Memory B cell (primary cell): ENCODE data around the gene RRM1.

Experiments used
- ATAC-seq: fragments of 150-1000 bp; cut with Tn5 transposase; 2 replicates; pipeline ENCODE4 v1.10.0; 2021; ENCODE audit warnings: low read depth, mild to moderate bottlenecking, moderate library complexity
- DNase-seq, 2 donors: peaks; one replicate each; pipeline ENCODE4 v3.0.0; 2022; ENCODE audit warnings: low spot score in 2 of 2
- H3K27ac Mint-ChIP-seq: one replicate; pipeline ENCODE4 v1.8.0; 2022; ENCODE audit warnings: mild to moderate bottlenecking, moderate library complexity, mixed read lengths
- H3K27me3 Mint-ChIP-seq: one replicate; pipeline ENCODE4 v1.8.0; 2022; ENCODE audit warnings: mixed read lengths
- H3K36me3 Mint-ChIP-seq: one replicate; pipeline ENCODE4 v1.8.0; 2022; ENCODE audit warnings: mild to moderate bottlenecking, mixed read lengths
- H3K4me1 Mint-ChIP-seq: one replicate; pipeline ENCODE4 v1.8.0; 2022; ENCODE audit warnings: mixed read lengths
- H3K4me3 Mint-ChIP-seq: one replicate; pipeline ENCODE4 v1.8.0; 2022; ENCODE audit warnings: mild to moderate bottlenecking, moderate library complexity, mixed read lengths
- H3K9me3 Mint-ChIP-seq: one replicate; pipeline ENCODE4 v1.8.0; 2022; ENCODE audit warnings: mixed read lengths

Gene RRM1

DNA sequence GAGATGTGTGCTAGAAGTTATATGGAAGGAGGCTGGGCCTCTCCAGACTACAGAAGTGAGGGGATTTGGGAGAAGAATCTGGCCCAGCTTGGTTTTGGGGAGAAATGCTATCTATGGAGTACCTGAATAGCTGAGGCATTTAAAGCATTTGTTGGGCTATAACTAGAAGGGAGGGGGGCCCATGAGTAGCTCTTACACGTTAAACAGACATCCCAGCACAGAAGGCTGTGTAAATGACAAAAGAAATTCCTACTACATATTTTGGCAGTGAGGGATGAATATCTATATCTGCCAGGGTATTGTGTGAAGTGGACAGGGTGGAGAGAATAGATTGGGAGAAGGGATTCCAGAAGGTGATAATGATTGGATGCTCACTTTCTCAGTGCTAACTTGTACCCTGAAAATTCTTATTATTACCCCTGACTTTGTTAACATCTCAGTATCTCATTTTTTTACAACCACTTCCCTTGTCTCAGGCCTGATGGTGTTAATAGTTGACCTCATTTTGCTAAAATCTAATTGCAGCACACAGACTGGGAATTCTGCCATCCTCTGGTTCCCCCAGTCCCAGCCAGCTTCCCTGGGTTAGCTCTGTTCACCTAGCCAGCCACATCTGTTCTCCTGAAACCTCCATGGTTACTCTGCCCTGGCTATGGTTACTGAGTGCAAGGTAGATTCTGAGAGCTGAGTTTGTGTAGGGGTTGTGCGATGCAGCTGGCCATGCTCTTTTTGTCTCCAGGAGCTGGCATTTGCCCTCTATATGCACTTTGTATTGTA is 28.8 kb upstream of the RRM1 start:
- Mint-ChIP-seq H3K36me3 (peaks cover 3% of the 10 kb centered on the region), H3K9me3 (no peaks in the 10 kb centered on the region), H3K27me3 (no peaks in the 10 kb centered on the region), H3K27ac (peak overlapping the region; percentile 35), H3K4me3 (no peak overlapping the region), H3K4me1 (peaks cover 26% of the 10 kb centered on the region)
- no peak for DNase-seq
- no peak for ATAC-seq

DNA sequence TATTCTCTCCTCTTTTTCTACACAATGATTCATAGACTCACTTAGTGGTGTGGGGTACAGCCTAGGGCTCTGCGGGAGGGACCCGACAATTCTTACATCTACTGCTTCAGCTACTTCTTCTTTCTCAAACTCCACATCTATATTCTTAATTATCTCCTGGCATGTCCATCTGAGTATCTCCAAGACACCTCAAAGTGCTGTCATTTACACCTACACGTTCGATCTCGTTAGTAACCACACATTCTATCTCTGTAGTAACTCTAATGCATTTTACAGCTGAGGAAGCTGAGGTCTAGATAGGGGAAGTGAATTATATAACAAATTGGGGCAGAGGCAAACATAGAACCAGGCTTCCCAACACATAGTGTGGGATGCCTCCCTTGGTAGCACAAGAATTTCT is 27.7 kb upstream of the RRM1 start:
- DNase-seq (no peak), ATAC-seq (peak; percentile 93)
- no peaks in the 10 kb centered on the region for H3K9me3 Mint-ChIP-seq
- peaks cover 5% of the 10 kb centered on the region for H3K36me3 Mint-ChIP-seq
- H3K4me1 Mint-ChIP-seq, result peaks cover 26% of the 10 kb centered on the region
- H3K4me3 Mint-ChIP-seq, result no peak overlapping the region
- peak overlapping the region; percentile 62 for H3K27ac Mint-ChIP-seq
- no peaks in the 10 kb centered on the region for H3K27me3 Mint-ChIP-seq

DNA sequence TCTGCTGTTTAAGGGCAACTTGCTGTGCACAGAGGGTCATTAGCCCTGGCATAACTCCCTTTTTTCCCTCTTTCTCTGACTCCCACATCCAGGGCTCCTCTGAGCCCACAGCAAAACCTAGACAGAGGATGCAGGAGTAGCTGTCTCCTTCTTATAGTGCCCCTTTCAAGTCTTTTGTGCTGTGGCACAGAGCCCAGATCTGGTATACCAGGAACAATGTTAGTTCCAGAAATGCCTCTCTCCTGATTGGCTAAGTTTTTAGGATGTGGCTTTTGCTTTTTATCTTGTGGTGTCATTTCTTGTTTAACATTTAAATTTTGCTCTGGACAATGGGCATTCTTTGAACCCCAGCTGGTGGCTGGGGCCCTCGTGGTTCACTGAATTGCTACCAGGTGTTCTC is 25.6 kb upstream of the RRM1 start:
- H3K27me3 Mint-ChIP-seq, result no peaks in the 10 kb centered on the region
- ATAC-seq (no peak), DNase-seq (no peak)
- H3K4me1 Mint-ChIP-seq, result peaks cover 30% of the 10 kb centered on the region
- no peaks in the 10 kb centered on the region for H3K9me3 Mint-ChIP-seq
- H3K36me3 Mint-ChIP-seq, result peaks cover 10% of the 10 kb centered on the region
- no peak overlapping the region for H3K4me3 Mint-ChIP-seq
- peak overlapping the region; percentile 72 for H3K27ac Mint-ChIP-seq

DNA sequence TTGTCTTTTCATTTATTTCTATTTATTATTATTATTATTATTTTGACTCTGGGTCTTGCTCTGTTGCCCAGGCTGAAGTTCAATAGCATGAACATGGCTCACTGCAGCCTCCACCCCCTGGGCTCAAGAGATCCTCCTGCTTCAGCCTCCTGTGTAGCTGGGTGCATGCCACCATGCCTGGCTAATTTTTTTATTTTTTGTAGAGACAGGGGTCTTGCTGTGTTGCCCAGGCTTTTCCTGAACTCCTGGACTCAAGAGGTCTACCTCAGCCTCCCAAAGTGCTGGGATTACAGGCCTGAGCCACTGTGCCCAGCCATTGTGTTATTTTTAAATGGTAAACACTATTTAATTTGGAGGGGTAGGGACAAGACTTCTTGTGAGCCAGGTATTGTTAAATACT is 23.3 kb upstream of the RRM1 start:
- H3K9me3 Mint-ChIP-seq, result no peaks in the 10 kb centered on the region
- H3K4me1 Mint-ChIP-seq, result peaks cover 25% of the 10 kb centered on the region
- H3K4me3 Mint-ChIP-seq, result no peak overlapping the region
- ATAC-seq (no peak), DNase-seq (no peak)
- H3K36me3 Mint-ChIP-seq, result peaks cover 15% of the 10 kb centered on the region
- H3K27me3 Mint-ChIP-seq, result no peaks in the 10 kb centered on the region
- H3K27ac Mint-ChIP-seq, result peak overlapping the region; percentile 48

DNA sequence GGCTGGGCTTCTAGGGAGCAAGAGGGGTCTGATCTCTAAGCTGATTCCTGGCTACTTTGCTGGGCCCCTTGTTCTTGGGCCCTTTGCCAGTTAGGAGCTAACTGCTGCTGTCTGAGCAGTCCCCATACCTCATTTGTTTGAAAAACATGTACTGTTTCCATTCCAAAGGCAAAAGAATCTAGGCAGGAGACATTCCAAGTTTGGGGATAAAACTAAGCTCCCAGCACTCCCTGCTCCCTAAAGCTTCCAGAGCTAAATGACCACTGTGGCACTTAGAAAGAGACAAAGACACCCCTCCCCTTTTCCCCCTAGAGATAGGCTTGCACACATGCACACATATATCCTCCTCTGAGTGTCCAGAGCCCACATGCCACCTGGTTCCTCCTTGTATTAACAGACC is 22.7 kb upstream of the RRM1 start:
- no peak for ATAC-seq
- Mint-ChIP-seq H3K36me3 (peaks cover 15% of the 10 kb centered on the region), H3K9me3 (no peaks in the 10 kb centered on the region), H3K27ac (no peak overlapping the region), H3K4me1 (peaks cover 19% of the 10 kb centered on the region), H3K27me3 (no peaks in the 10 kb centered on the region), H3K4me3 (no peak overlapping the region)
- no peak for DNase-seq

DNA sequence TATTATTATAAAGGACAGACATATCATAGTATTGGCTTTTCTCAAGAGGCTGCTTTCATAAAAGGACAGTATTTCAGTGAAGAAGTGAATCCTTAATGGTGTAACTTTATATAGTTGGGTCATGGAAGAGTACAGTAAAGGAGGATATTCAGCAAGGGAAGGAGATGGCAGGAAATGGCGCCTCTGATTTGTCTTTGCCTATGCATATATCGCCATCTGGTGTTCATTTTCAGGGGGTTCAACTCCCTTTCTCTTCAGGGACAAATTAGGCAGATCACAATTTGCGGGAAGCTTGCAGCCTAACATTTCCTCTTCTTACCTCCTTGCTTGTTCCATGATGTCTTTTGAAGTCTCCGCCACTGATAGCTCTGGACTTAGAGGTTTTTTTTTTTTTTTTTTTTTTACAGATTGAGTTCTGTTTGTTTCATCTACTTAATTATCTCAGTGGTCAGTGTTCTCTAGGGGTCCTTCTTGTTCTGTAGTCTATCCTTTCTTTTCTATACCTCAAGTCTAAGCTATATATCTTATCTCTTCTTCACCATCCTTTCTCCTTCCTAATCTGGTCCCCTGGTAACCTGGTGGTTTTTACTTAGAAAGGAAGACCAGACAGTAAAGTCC is 21.8 kb upstream of the RRM1 start:
- no peak overlapping the region for H3K4me3 Mint-ChIP-seq
- peaks cover 14% of the 10 kb centered on the region for H3K4me1 Mint-ChIP-seq
- H3K36me3 Mint-ChIP-seq, result peaks cover 15% of the 10 kb centered on the region
- H3K27me3 Mint-ChIP-seq, result no peaks in the 10 kb centered on the region
- ATAC-seq, result peak; percentile 92
- peak; percentile 28 to 70 for DNase-seq
- H3K27ac Mint-ChIP-seq, result peak overlapping the region; percentile 8
- no peaks in the 10 kb centered on the region for H3K9me3 Mint-ChIP-seq

DNA sequence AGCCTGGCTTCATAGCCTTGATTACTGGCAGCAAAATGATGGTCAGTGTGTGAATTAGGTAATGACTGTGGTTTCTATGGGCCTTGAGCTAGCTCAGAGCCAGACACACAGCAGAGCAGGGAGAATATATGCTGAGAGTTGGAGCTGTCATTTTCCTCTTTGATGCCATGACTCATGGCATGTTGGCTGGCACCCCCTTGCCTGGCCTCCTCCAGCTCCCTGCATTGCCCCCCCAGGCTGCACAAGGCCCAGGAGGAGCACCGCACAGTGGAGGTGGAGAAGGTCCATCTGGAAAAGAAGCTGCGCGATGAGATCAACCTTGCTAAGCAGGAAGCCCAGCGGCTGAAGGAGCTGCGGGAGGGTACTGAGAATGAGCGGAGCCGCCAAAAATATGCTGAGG is 20.3 kb upstream of the RRM1 start:
- Mint-ChIP-seq H3K36me3 (peaks cover 14% of the 10 kb centered on the region), H3K27ac (no peak overlapping the region), H3K4me1 (peaks cover 5% of the 10 kb centered on the region), H3K27me3 (no peaks in the 10 kb centered on the region), H3K4me3 (no peak overlapping the region), H3K9me3 (no peaks in the 10 kb centered on the region)
- DNase-seq (no peak), ATAC-seq (no peak)

DNA sequence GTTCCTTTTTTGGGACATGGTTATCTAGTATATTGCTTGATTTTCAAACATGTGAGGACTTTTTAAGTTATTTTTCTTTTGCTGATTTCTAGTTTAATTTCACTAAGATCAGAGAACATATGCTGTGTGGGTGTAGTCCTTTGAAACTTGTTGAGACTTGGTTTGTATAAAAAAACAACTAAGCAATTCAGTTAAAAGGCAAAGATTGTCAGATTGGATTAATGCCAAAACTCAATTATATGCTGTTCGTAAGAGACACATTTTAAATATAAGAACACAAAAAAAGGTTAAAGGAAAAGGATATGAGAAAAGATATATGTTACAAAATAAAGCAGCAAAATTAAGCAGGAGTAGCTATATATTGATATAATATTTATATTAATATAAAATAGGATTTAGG is 17.8 kb upstream of the RRM1 start:
- ATAC-seq, result no peak
- no peaks in the 10 kb centered on the region for H3K27me3 Mint-ChIP-seq
- no peak for DNase-seq
- H3K4me1 Mint-ChIP-seq, result peaks cover 4% of the 10 kb centered on the region
- H3K9me3 Mint-ChIP-seq, result no peaks in the 10 kb centered on the region
- H3K27ac Mint-ChIP-seq, result peak overlapping the region; percentile 29
- H3K4me3 Mint-ChIP-seq, result no peak overlapping the region
- H3K36me3 Mint-ChIP-seq, result peaks cover 15% of the 10 kb centered on the region

DNA sequence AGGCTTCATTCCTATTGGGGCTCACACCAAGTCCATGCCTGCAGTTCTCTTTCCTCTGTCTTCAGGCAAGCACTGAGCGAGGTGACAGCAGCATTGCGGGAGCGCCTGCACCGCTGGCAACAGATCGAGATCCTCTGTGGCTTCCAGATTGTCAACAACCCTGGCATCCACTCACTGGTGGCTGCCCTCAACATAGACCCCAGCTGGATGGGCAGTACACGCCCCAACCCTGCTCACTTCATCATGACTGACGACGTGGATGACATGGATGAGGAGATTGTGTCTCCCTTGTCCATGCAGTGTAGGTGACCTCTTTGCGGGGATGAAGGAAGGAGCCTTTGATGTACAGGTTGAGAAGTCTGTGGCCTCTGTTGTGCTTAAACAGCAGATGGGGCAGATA is 11.4 kb upstream of the RRM1 start:
- Mint-ChIP-seq H3K36me3 (peaks cover 38% of the 10 kb centered on the region), H3K4me3 (no peak overlapping the region), H3K27ac (peak overlapping the region; percentile 5), H3K27me3 (no peaks in the 10 kb centered on the region), H3K9me3 (no peaks in the 10 kb centered on the region), H3K4me1 (peaks cover 10% of the 10 kb centered on the region)
- no peak for DNase-seq
- ATAC-seq, result no peak

DNA sequence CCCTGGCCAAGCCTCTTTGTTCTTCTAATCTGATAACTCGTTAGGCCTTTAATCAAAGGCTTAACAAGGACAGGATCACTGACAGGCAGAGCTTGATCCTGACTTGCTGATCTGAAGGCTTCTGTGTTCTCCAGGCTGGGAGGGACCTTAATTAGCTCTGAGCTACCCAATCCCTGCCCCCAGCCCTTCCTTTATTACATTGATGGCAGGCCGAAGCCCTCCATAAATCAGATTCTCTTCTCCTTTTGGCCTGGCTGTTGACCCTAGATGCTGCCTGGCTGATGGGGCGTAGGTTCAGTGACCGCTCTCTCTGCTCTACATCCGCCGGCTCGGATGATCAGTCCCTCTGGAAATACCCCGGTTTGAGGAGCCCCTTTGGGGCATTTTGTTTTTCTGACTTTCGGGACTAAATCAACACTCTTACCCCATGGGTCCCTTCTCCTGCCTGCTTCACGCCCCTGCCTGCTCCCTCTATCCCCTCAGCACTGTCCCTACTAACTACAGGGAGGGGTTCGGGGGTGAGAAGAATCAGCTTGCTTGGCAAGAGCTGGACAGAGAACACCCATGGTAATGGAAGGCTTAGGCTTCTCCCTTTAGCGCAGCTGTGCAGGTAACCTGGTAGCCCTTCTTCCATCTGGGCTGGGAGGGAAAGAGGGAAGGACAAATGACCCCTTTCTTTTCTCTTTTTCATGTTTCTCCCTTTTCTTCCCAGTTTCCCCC is 10.0 kb upstream of the RRM1 start:
- Mint-ChIP-seq H3K27ac (peak overlapping the region; percentile 70), H3K36me3 (peaks cover 38% of the 10 kb centered on the region), H3K4me1 (peaks cover 10% of the 10 kb centered on the region), H3K27me3 (no peaks in the 10 kb centered on the region), H3K9me3 (no peaks in the 10 kb centered on the region), H3K4me3 (no peak overlapping the region)
- ATAC-seq, result no peak
- no peak for DNase-seq

DNA sequence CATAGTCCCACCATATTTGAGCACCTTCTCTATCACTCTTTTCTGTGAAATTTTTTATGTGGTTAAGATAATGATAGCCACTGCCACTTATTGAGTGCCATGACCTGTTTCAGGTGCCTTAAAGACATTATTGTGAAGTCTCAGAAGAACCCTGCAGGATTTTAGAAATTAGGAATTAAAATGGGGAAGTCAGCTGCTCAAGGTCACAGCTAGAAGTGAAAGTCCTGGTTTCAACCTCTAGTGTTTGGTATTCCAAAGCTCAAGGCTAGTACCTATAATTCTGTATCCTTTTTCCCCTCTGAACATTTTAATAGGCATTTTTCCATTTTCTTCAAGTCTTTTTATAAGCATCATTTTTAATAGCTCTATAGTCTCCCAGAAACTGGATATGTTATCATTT is 9.0 kb upstream of the RRM1 start:
- Mint-ChIP-seq H3K27me3 (no peaks in the 10 kb centered on the region), H3K9me3 (no peaks in the 10 kb centered on the region), H3K27ac (peak overlapping the region; percentile 70), H3K4me3 (no peak overlapping the region), H3K36me3 (peaks cover 37% of the 10 kb centered on the region), H3K4me1 (peaks cover 15% of the 10 kb centered on the region)
- DNase-seq (no peak), ATAC-seq (no peak)

DNA sequence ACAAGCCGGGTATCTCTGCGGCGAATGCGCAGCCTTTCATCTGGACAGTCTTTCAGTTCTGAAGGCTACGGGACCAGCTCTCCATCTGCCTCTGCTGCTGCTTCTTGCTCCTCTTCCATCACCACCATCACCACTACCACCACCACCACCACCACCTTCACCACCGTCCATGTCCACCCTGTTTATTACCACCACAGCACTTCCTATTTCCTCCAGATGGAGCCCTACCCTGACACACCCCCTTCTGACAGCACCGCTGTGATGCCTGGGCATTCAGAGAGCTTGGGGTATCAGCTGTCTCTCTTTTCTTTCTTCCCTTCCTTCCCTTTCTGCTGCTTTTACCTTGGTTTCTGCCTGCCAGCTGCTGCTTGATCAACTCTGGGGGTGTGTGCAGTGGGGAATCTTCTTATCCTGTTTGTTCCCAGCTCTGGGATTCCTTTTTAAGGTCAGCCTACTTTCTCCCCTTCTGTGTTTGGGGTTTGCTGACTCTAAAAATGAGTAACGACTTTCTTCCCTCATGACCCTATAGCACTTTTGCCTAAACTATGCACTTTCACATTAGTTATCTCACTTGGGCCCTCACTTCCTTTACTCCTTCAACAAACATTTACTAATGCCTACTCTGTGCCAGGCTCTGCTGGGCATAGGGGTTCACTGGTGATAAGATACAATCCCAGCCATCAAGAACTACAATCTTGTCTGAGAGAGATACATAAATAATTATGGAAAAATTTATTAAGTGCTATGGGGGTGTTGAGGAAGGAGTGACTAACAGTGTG is 7.8 kb upstream of the RRM1 start:
- ATAC-seq (no peak), DNase-seq (no peak)
- Mint-ChIP-seq H3K27me3 (no peaks in the 10 kb centered on the region), H3K4me3 (no peak overlapping the region), H3K27ac (peak overlapping the region; percentile 70), H3K4me1 (peaks cover 19% of the 10 kb centered on the region), H3K9me3 (no peaks in the 10 kb centered on the region), H3K36me3 (peaks cover 41% of the 10 kb centered on the region)

DNA sequence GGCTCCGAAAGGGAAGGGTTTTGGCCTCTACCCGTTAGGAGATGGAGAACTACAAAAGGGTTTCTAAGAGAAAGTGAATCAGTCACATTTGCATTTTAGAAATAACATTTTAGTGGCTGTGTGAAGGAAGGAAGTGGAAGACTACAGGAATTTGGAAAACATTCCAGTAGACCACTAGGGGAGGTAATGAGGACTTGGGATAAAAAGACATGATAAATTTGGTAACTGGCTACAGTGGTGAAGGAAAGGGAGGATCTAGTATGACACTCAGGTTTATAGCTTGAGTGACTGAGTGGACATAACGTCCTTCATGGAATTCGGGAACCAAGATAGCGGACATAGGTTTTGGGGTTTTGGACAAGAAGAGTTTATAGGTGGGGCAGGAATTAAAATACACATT is 7.0 kb upstream of the RRM1 start:
- peak overlapping the region; percentile 70 for H3K27ac Mint-ChIP-seq
- H3K27me3 Mint-ChIP-seq, result no peaks in the 10 kb centered on the region
- H3K4me1 Mint-ChIP-seq, result peaks cover 19% of the 10 kb centered on the region
- DNase-seq, result no peak
- no peaks in the 10 kb centered on the region for H3K9me3 Mint-ChIP-seq
- ATAC-seq, result no peak
- no peak overlapping the region for H3K4me3 Mint-ChIP-seq
- peaks cover 42% of the 10 kb centered on the region for H3K36me3 Mint-ChIP-seq

DNA sequence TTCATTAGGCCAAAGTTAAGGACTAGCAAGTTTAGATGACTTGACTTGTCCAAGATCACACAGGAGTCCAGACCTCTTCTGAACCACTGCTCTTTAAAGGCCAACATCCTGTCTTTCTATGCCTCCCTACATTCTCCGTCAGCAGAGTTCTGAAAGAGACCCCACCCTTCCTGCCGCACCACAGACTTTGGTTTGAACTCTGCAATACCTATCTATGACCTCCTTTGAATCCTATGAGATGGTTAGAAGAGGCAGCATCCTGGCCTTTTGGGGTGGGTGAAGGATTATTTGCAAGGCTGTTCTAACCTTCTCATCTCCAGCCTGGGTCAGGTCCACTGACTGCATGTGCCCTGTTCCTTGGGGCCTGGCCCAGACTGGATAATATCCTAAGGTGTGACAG is 4.3 kb upstream of the RRM1 start:
- ATAC-seq, result no peak
- Mint-ChIP-seq H3K27ac (peak overlapping the region; percentile 45), H3K9me3 (no peaks in the 10 kb centered on the region), H3K4me1 (peaks cover 22% of the 10 kb centered on the region), H3K4me3 (no peak overlapping the region), H3K36me3 (peaks cover 24% of the 10 kb centered on the region), H3K27me3 (no peaks in the 10 kb centered on the region)
- DNase-seq, result no peak
